Karpas-422 (cell line): ENCODE measurements around the gene BLTP2. TPM values are rescaled to one million over a fixed set of nuclear protein-coding genes. Genes with fewer than 3 reads are reported as not detected.

Source experiments
- DNase-seq: peaks from one replicate; pipeline ENCODE4 v3.0.0-alpha.2; 2015
- H2AFZ ChIP-seq: fragments of 200-600 bp; sonication (generic); 2 replicates; pipeline ENCODE4 v1.6.1; 2014; ENCODE audit warnings: antibody characterized with exemption, low read length, mixed read lengths
- H3K27ac ChIP-seq: fragments of 200-600 bp; sonication (generic); 2 replicates; pipeline ENCODE4 v1.5.1; 2014; ENCODE audit warnings: mild to moderate bottlenecking, low read length, moderate library complexity
- H3K27me3 ChIP-seq: fragments of 200-600 bp; sonication (generic); 2 replicates; pipeline ENCODE4 v1.6.1; 2014; ENCODE audit warnings: low read length, mixed read lengths
- H3K36me3 ChIP-seq: fragments of 200-600 bp; sonication (generic); 2 replicates; pipeline ENCODE4 v1.6.1; 2014; ENCODE audit warnings: low read length, mixed read lengths; ENCODE audit not compliant: insufficient read depth
- H3K4me1 ChIP-seq: fragments of 200-600 bp; sonication (generic); 2 replicates; pipeline ENCODE4 v1.6.1; 2014; ENCODE audit warnings: mild to moderate bottlenecking, low read length, mixed read lengths
- H3K4me2 ChIP-seq: fragments of 200-600 bp; sonication (generic); 2 replicates; pipeline ENCODE4 v1.6.1; 2014; ENCODE audit warnings: low read length, low read depth, mild to moderate bottlenecking; ENCODE audit not compliant: poor library complexity, severe bottlenecking
- H3K4me3 ChIP-seq: fragments of 200-600 bp; sonication (generic); 2 replicates; pipeline ENCODE4 v1.5.1; 2014; ENCODE audit warnings: mild to moderate bottlenecking, antibody characterized with exemption, low read length, mixed read lengths
- H3K79me2 ChIP-seq: fragments of 200-600 bp; sonication (generic); 2 replicates; pipeline ENCODE4 v1.6.1; 2014; ENCODE audit warnings: mild to moderate bottlenecking, low read length, mixed read lengths
- H3K9ac ChIP-seq: fragments of 200-600 bp; sonication (generic); 2 replicates; pipeline ENCODE4 v1.6.0; 2014; ENCODE audit warnings: low read length
- H3K9me2 ChIP-seq: fragments of 200-600 bp; sonication (generic), shearing (Covaris generic); replicated peaks from 2 replicates; pipeline ENCODE4 v1.6.0; 2014; ENCODE audit warnings: mild to moderate bottlenecking, low read length, moderate library complexity; ENCODE audit not compliant: insufficient read depth
- H3K9me3 ChIP-seq: fragments of 300-700, 200-600 bp; sonication (generic); 2 replicates; pipeline ENCODE4 v1.6.1; 2014; ENCODE audit warnings: low read length, mixed read lengths
- H4K20me1 ChIP-seq: fragments of 200-600 bp; sonication (generic); 2 replicates; pipeline ENCODE4 v1.6.1; 2014; ENCODE audit warnings: mild to moderate bottlenecking, antibody characterized with exemption, low read length, low read depth; ENCODE audit not compliant: insufficient read depth
- total RNA-seq: library from RNA; depleted of rRNA; stranded (reverse); fragments of >200 nt; shearing (Covaris generic); gene quantifications from 2 replicates; pipeline ENCODE4 v1.2.3, GENCODE V29; 2014; ENCODE audit warnings: low replicate concordance; rRNA removed

BLTP2 gene
- total RNA-seq, result 133 and 152 TPM in 2 replicates

DNA sequence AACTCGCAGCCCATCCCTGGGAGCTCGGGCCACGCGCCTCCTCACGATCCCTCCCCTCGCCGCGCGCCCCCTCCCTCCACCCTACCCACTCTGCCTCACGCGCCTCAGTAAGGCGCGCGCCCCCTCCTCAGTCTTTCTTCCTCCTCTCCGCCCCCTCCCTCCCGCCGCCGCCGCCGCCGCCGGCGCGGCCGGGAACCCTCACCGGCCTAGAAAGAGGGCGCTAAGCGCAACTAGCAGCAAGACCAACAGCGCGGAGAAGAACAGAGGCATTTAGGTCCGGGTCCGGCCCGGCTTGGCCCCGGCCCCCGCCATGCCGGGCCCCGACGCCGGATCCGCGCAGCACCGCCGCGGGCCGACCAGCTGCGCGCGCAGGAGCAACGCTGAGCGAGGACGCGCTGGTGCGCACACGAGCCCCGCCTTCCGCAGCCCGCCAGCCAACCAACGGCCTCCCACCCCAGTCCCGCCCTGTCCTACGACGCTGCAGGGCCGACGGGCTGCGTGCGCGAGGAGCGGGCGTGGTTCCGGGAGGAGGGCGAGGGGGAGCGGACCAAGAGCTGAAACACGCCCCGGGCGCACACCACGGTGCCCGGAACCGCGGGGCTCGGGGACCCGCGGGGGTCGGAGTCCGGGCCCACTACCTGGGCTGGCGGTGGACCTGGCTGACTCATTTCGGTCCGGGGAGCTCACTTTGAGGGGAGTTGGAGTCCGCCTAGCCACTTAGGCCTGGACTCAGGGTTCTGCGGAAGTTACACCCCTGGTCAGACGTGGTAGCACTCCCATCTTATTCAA, at the start of gene BLTP2:
Gene BLTP2, minus strand, starts transcription at position 372 of the 789 bp plus-strand sequence. Its CDS starts 102 bp downstream, at position 270.
- Histone ChIP-seq H3K79me2 (peaks cover 44% of the 10 kb centered on the region), H2AFZ (peak within 1 kb of the TSS; percentile 37; the same call in 1 of the 2 replicates)
- DNase-seq, result peak; percentile 98

DNA sequence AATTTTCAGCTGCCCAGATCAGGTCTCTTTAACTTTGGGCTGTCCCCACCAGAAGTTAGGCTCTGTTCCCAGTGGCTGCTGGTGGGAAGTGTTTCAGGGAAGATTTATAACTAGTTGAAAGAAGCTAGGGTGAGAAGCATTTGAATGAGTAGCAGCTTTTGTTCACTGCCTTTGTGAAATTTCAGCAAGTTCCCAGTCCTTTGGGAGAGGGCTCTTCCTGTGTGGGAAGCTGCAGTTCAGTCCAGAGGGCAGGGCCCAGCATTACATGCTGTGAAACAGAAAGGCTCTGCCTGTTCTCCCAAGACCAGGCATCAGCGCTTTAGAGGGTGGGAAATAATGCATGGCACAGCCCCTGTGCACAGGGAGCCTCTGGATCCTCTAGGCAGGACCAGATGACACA, 48.9 kb upstream of the BLTP2 start:
- H3K27me3 ChIP-seq, result no peaks in the 10 kb centered on the region
- H3K4me1 ChIP-seq, result no peaks in the 10 kb centered on the region
- no peak overlapping the region for H3K9ac ChIP-seq
- H3K27ac ChIP-seq, result no peak overlapping the region
- DNase-seq, result no peak
- H3K79me2 ChIP-seq, result no peaks in the 10 kb centered on the region; the same call in 1 of the 2 replicates
- no peaks in the 10 kb centered on the region for H3K9me3 ChIP-seq
- no peak overlapping the region for H2AFZ ChIP-seq
- H4K20me1 ChIP-seq, result 0 out of 2 replicates have a peak, but pooled peaks cover 13% of the 10 kb centered on the region
- H3K36me3 ChIP-seq, result peaks cover 58% of the 10 kb centered on the region
- no peaks in the 10 kb centered on the region for H3K9me2 ChIP-seq
- no peak overlapping the region for H3K4me3 ChIP-seq
- H3K4me2 ChIP-seq, result no peak overlapping the region

More for the DNA sequence above, at the start of gene BLTP2:
- no peaks in the 10 kb centered on the region for H3K9me3 ChIP-seq
- no peaks in the 10 kb centered on the region for H3K9me2 ChIP-seq
- peak within 1 kb of the TSS; percentile 98 for H3K4me3 ChIP-seq
- H3K36me3 ChIP-seq, result peaks cover 38% of the 10 kb centered on the region
- peaks cover 29% of the 10 kb centered on the region for H3K4me1 ChIP-seq
- H3K27ac ChIP-seq, result peak within 1 kb of the TSS; percentile 74
- H4K20me1 ChIP-seq, result peaks cover 12% of the 10 kb centered on the region; the same call in 1 of the 2 replicates
- H3K9ac ChIP-seq, result peak within 1 kb of the TSS; percentile 97
- H3K27me3 ChIP-seq, result no peaks in the 10 kb centered on the region
- peak within 1 kb of the TSS; percentile 99 for H3K4me2 ChIP-seq

DNA sequence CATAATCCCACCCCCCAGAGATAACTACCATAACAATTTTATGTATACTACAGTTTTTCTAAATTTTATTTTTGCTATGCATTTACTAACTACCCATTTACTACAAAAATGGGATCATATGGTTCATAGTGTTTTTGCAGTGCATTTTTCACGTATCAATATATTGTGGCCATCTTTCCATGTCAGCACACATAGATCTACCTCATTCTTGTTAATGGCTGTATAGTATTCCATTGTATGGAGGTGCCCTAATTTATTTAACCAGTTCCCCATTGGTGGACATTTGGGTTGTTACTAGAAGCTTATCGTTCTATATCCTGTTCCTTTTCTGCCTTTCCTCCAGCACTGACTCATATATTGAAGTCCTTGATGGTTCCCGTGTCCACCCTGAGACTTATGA, 44.1 kb upstream of the BLTP2 start:
- DNase-seq, result no peak
- H3K4me2 ChIP-seq, result no peak overlapping the region
- H3K4me3 ChIP-seq, result no peak overlapping the region
- no peak overlapping the region for H3K27ac ChIP-seq
- no peaks in the 10 kb centered on the region; the same call in 1 of the 2 replicates for H3K79me2 ChIP-seq
- no peak overlapping the region for H3K9ac ChIP-seq
- H4K20me1 ChIP-seq, result 0 out of 2 replicates have a peak, but pooled peaks cover 7% of the 10 kb centered on the region
- no peaks in the 10 kb centered on the region for H3K27me3 ChIP-seq
- H3K9me3 ChIP-seq, result no peaks in the 10 kb centered on the region
- no peak overlapping the region for H2AFZ ChIP-seq
- H3K9me2 ChIP-seq, result no peaks in the 10 kb centered on the region
- H3K4me1 ChIP-seq, result no peaks in the 10 kb centered on the region
- peaks cover 67% of the 10 kb centered on the region for H3K36me3 ChIP-seq

DNA sequence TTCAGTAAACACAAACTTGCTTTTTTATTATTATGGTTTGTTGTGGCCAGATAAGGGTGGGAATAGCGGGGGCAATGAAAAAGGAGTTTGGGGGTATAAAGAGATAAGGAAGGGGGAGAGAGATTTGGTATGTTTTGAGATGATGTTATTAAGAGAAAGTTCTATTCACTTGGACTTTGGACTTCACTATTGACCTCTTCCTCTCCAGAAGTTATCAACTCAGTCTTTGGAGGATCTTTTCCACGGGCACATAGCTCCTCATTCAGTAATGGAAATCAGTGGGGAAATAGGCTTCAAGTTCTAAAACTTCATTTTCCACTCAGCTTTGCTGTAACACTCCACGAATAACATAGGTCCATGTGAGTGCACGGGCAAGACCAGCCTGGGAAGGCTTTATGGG, 43.5 kb upstream of the BLTP2 start:
- Histone ChIP-seq H3K9me2 (no peaks in the 10 kb centered on the region), H3K9me3 (no peaks in the 10 kb centered on the region), H3K4me1 (no peaks in the 10 kb centered on the region), H3K4me3 (no peak overlapping the region), H3K9ac (no peak overlapping the region), H3K27me3 (no peaks in the 10 kb centered on the region), H3K79me2 (no peaks in the 10 kb centered on the region; the same call in 1 of the 2 replicates), H3K4me2 (no peak overlapping the region), H3K36me3 (peaks cover 64% of the 10 kb centered on the region), H3K27ac (no peak overlapping the region), H4K20me1 (0 out of 2 replicates have a peak, but pooled peaks cover 7% of the 10 kb centered on the region), H2AFZ (no peak overlapping the region)
- no peak for DNase-seq

DNA sequence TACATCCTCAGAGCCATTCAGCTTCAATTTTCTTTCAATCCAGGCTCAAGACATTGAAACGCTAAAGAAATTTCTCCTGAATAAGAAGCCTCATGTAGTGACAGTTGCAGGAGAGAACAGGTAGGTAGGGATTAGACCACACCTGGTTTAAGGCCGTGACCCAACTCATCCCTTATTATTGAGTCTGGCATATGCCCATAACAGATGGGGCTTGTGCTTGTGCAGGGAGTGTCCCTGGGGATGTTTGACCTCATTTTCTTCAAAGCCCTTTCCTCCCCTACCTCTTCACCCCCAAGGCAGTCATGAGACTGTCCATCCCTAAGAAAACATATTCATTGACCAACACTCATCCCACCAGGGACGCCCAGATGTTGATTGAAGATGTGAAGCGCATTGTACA, 41.3 kb upstream of the BLTP2 start:
- Histone ChIP-seq H2AFZ (no peak overlapping the region), H3K9me2 (no peaks in the 10 kb centered on the region), H3K4me1 (no peaks in the 10 kb centered on the region), H3K36me3 (peaks cover 83% of the 10 kb centered on the region), H3K9me3 (no peaks in the 10 kb centered on the region), H3K9ac (no peak overlapping the region), H3K4me2 (no peak overlapping the region), H3K27ac (no peak overlapping the region), H4K20me1 (0 out of 2 replicates have a peak, but pooled peaks cover 7% of the 10 kb centered on the region), H3K79me2 (no peaks in the 10 kb centered on the region; the same call in 1 of the 2 replicates), H3K4me3 (no peak overlapping the region), H3K27me3 (no peaks in the 10 kb centered on the region)
- no peak for DNase-seq

DNA sequence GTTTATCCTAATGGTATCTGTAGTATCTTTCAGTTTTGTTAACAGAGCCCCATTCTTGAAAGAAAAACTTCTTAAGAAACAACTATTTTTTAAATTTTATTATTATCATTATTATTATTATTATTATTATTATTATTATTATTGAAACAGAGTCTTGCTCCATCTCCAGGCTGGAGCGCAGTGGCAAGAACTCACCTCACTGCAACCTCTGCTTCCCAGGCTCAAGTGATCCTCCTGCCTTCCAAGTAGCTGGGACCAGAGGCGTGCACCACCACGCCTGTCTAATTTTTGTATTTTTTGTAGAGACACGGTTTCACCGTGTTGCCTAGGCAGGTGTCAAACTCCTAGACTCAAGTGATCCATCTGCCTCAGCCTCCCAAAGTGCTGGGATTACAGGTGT, 40.4 kb upstream of the BLTP2 start:
- H3K9me3 ChIP-seq, result no peaks in the 10 kb centered on the region
- H3K36me3 ChIP-seq, result peaks cover 83% of the 10 kb centered on the region
- no peak overlapping the region for H3K4me3 ChIP-seq
- no peaks in the 10 kb centered on the region for H3K4me1 ChIP-seq
- no peaks in the 10 kb centered on the region for H3K9me2 ChIP-seq
- H3K27me3 ChIP-seq, result no peaks in the 10 kb centered on the region
- H3K4me2 ChIP-seq, result no peak overlapping the region
- DNase-seq, result no peak
- no peaks in the 10 kb centered on the region; the same call in 1 of the 2 replicates for H3K79me2 ChIP-seq
- no peak overlapping the region for H2AFZ ChIP-seq
- no peak overlapping the region for H3K27ac ChIP-seq
- no peak overlapping the region for H3K9ac ChIP-seq
- H4K20me1 ChIP-seq, result 0 out of 2 replicates have a peak, but pooled peaks cover 7% of the 10 kb centered on the region

DNA sequence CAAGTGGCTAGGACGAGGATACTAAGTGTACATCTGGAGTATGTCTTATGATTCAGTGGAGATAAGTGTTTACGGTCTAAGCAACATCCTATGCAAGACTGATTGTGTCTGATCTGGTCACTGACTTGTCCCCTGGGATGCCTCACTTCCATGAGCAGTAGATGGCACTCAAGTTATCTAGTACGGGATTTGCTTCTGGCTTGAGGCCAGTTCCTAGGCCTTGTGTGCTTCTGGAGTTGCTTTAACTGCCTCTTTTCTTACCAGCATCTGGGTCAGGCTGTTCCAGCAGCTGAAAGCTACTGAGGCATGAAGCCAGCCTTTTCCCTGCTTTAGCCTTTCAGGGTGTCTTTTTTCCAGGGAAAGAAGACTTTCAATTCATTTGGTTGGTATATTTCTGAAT, 40.0 kb upstream of the BLTP2 start:
- H3K27ac ChIP-seq, result no peak overlapping the region

DNA sequence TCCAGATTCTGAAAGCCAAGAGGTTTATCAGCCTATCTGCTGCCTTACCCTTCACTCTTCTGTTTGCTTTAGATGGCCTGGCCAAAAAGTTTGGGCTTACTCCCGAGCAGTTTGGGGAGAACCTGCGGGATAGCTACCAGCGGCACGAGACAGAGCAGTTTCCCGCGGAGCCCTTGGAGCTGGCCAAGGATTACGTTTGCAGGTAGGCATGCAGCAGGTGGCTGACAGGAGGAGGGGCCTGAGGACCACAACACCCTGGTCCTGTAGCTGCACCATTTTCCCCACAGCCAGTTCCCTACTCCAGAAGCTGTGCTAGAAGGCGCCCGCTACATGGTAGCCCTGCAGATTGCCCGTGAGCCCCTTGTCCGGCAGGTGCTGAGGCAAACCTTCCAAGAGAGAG, 37.7 kb upstream of the BLTP2 start:
- no peaks in the 10 kb centered on the region for H3K9me3 ChIP-seq
- H3K4me3 ChIP-seq, result no peak overlapping the region
- no peak overlapping the region for H2AFZ ChIP-seq
- no peak for DNase-seq
- H3K4me1 ChIP-seq, result no peaks in the 10 kb centered on the region
- H3K4me2 ChIP-seq, result no peak overlapping the region
- no peaks in the 10 kb centered on the region for H4K20me1 ChIP-seq
- no peak overlapping the region for H3K9ac ChIP-seq
- H3K27me3 ChIP-seq, result no peaks in the 10 kb centered on the region
- no peaks in the 10 kb centered on the region for H3K79me2 ChIP-seq
- H3K36me3 ChIP-seq, result peaks cover 70% of the 10 kb centered on the region
- no peak overlapping the region for H3K27ac ChIP-seq
- no peaks in the 10 kb centered on the region for H3K9me2 ChIP-seq

More for the DNA sequence above, 40.0 kb upstream of the BLTP2 start:
- H3K36me3 ChIP-seq, result peaks cover 79% of the 10 kb centered on the region
- H3K9me3 ChIP-seq, result no peaks in the 10 kb centered on the region
- 0 out of 2 replicates have a peak, but pooled peaks cover 7% of the 10 kb centered on the region for H4K20me1 ChIP-seq
- no peaks in the 10 kb centered on the region; the same call in 1 of the 2 replicates for H3K79me2 ChIP-seq
- no peaks in the 10 kb centered on the region for H3K9me2 ChIP-seq
- no peak for DNase-seq
- H2AFZ ChIP-seq, result no peak overlapping the region
- H3K4me1 ChIP-seq, result no peaks in the 10 kb centered on the region
- H3K4me2 ChIP-seq, result no peak overlapping the region
- no peak overlapping the region for H3K4me3 ChIP-seq
- no peak overlapping the region for H3K9ac ChIP-seq
- no peaks in the 10 kb centered on the region for H3K27me3 ChIP-seq
